Measurements from ENCODE around the gene C10orf67. TPM values are rescaled to one million over a fixed set of nuclear protein-coding genes. Genes with fewer than 3 reads are reported as not detected.

Gene C10orf67
- total and polyA plus RNA-seq, 2 donors = 0.05 to 0.16 TPM

GRCh38 chr10:23338155-23338828 is 6.3 kb downstream of the C10orf67 start:
- WGBS = 84% methylated on average over 11 of the region's 11 CpGs
- no peak for DNase-seq (ENCODE audit: low read depth in 6 of 9, low spot score in 9 of 9)
- H3K4me3 ChIP-seq (ENCODE audit: low read length in 2 of 2) = no peak overlapping the region
- H3K27ac ChIP-seq (ENCODE audit: low read depth in 1 of 2, low read length in 1 of 2) = no peak overlapping the region
- H3K36me3 ChIP-seq (ENCODE audit: control insufficient read depth in 2 of 2, insufficient read depth in 2 of 2, low read length in 1 of 2) = no peaks in the 10 kb centered on the region
- no peaks in the 10 kb centered on the region for H3K4me1 ChIP-seq (ENCODE audit: control insufficient read depth in 2 of 2, insufficient read depth in 2 of 2, low read length in 2 of 2)
- peaks cover 2 to 19% of the 10 kb centered on the region in 2 donors for H3K27me3 ChIP-seq (ENCODE audit: control insufficient read depth in 2 of 2, insufficient read depth in 1 of 2, low read length in 1 of 2)
- no peaks in the 10 kb centered on the region for H3K9me3 ChIP-seq (ENCODE audit: control insufficient read depth in 2 of 2, insufficient read depth in 1 of 2, low read length in 1 of 2)

DNA sequence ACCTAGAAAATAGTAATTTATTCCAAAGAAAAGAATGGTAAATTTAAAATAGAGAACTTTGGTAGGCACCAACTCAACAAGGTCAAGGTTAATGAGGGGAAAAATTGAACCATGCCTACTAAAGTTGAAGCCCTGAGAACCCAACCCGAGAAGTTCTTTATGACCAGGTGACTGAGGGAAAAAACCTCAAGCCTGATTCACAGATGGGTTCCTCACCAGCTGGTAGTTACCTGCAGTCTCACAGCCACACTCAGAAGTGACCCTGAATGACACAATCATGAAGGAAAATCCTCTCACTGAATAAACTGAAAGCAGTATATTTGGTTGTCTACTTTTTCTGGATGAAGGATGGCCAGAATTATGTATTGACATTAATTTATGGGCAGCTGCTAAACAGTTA is 7.0 kb downstream of the C10orf67 start:
- Histone ChIP-seq H3K27ac (ENCODE audit: low read depth in 1 of 2, low read length in 1 of 2) (no peak overlapping the region), H3K4me1 (ENCODE audit: control insufficient read depth in 2 of 2, insufficient read depth in 2 of 2, low read length in 2 of 2) (no peaks in the 10 kb centered on the region), H3K27me3 (ENCODE audit: control insufficient read depth in 2 of 2, insufficient read depth in 1 of 2, low read length in 1 of 2) (peaks cover 0 to 12% of the 10 kb centered on the region in 2 donors), H3K9me3 (ENCODE audit: control insufficient read depth in 2 of 2, insufficient read depth in 1 of 2, low read length in 1 of 2) (no peaks in the 10 kb centered on the region), H3K4me3 (ENCODE audit: low read length in 2 of 2) (no peak overlapping the region), H3K36me3 (ENCODE audit: control insufficient read depth in 2 of 2, insufficient read depth in 2 of 2, low read length in 1 of 2) (no peaks in the 10 kb centered on the region)
- 84% methylated on average over 1 of the region's 1 CpG for WGBS
- DNase-seq (ENCODE audit: low read depth in 6 of 9, low spot score in 9 of 9) = no peak

DNA sequence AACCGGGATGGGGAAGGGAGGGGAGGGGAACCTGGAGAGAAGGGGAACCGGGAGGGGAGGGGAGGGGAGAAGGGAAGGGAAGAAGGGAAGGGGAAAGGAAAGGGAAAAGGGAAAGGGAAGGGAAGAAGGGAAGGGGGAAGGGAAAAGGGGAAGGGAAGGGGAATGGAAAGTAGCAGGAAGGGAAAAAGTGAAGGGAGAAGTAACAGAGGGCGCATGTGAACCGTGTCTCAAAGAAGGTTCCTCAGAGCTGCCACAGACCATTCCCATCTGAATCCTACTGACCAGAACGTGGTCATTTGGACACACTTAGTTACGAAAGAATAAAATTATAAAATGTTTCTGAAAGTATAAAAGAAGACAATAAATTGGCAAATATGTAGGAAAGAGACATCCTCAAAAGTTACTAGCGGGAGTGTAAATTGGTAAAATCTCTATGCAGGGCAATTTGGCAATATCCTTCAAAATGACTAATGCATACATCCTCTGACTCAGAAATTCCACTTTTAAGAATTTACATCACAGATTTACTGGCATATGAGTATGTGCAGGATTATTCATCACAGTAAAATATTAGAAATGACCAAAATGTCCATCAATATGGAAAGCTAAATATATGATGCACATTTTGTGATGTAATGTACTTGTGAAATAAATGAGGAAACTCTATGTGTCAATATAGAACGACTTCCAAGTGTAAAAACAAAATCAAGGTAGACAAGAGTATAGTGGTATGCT is 12.9 kb downstream of the C10orf67 start:
- no peak overlapping the region for H3K4me3 ChIP-seq (ENCODE audit: low read length in 2 of 2)
- no peak overlapping the region for H3K27ac ChIP-seq (ENCODE audit: low read depth in 1 of 2, low read length in 1 of 2)
- H3K9me3 ChIP-seq (ENCODE audit: control insufficient read depth in 2 of 2, insufficient read depth in 1 of 2, low read length in 1 of 2) = peaks cover 0 to 7% of the 10 kb centered on the region in 2 donors
- DNase-seq (ENCODE audit: low read depth in 6 of 9, low spot score in 9 of 9) = no peak
- no peaks in the 10 kb centered on the region for H3K4me1 ChIP-seq (ENCODE audit: control insufficient read depth in 2 of 2, insufficient read depth in 2 of 2, low read length in 2 of 2)
- H3K27me3 ChIP-seq (ENCODE audit: control insufficient read depth in 2 of 2, insufficient read depth in 1 of 2, low read length in 1 of 2) = no peaks in the 10 kb centered on the region
- no peaks in the 10 kb centered on the region for H3K36me3 ChIP-seq (ENCODE audit: control insufficient read depth in 2 of 2, insufficient read depth in 2 of 2, low read length in 1 of 2)
- 87% methylated on average over 8 of the region's 8 CpGs for WGBS

GRCh38 chr10:23330948-23331347 is 13.6 kb downstream of the C10orf67 start:
- H3K27me3 ChIP-seq (ENCODE audit: control insufficient read depth in 2 of 2, insufficient read depth in 1 of 2, low read length in 1 of 2) = no peaks in the 10 kb centered on the region
- no peak for DNase-seq (ENCODE audit: low read depth in 6 of 9, low spot score in 9 of 9)
- H3K4me1 ChIP-seq (ENCODE audit: control insufficient read depth in 2 of 2, insufficient read depth in 2 of 2, low read length in 2 of 2) = no peaks in the 10 kb centered on the region
- H3K36me3 ChIP-seq (ENCODE audit: control insufficient read depth in 2 of 2, insufficient read depth in 2 of 2, low read length in 1 of 2) = no peaks in the 10 kb centered on the region
- peaks cover 0 to 7% of the 10 kb centered on the region in 2 donors for H3K9me3 ChIP-seq (ENCODE audit: control insufficient read depth in 2 of 2, insufficient read depth in 1 of 2, low read length in 1 of 2)
- H3K27ac ChIP-seq (ENCODE audit: low read depth in 1 of 2, low read length in 1 of 2) = no peak overlapping the region
- no peak overlapping the region for H3K4me3 ChIP-seq (ENCODE audit: low read length in 2 of 2)
- 89% methylated on average over 7 of the region's 7 CpGs for WGBS

GRCh38 chr10:23326544-23327307 is 17.9 kb downstream of the C10orf67 start:
- Histone ChIP-seq H3K27ac (ENCODE audit: low read depth in 1 of 2, low read length in 1 of 2) (no peak overlapping the region), H3K9me3 (ENCODE audit: control insufficient read depth in 2 of 2, insufficient read depth in 1 of 2, low read length in 1 of 2) (peaks cover 0 to 7% of the 10 kb centered on the region in 2 donors), H3K4me3 (ENCODE audit: low read length in 2 of 2) (no peak overlapping the region), H3K27me3 (ENCODE audit: control insufficient read depth in 2 of 2, insufficient read depth in 1 of 2, low read length in 1 of 2) (no peaks in the 10 kb centered on the region), H3K4me1 (ENCODE audit: control insufficient read depth in 2 of 2, insufficient read depth in 2 of 2, low read length in 2 of 2) (no peaks in the 10 kb centered on the region), H3K36me3 (ENCODE audit: control insufficient read depth in 2 of 2, insufficient read depth in 2 of 2, low read length in 1 of 2) (no peaks in the 10 kb centered on the region)
- WGBS = 95% methylated on average over 5 of the region's 5 CpGs
- DNase-seq (ENCODE audit: low read depth in 6 of 9, low spot score in 9 of 9) = no peak

GRCh38 chr10:23325132-23325531 is 19.5 kb downstream of the C10orf67 start:
- Histone ChIP-seq H3K4me1 (ENCODE audit: control insufficient read depth in 2 of 2, insufficient read depth in 2 of 2, low read length in 2 of 2) (no peaks in the 10 kb centered on the region), H3K4me3 (ENCODE audit: low read length in 2 of 2) (no peak overlapping the region), H3K9me3 (ENCODE audit: control insufficient read depth in 2 of 2, insufficient read depth in 1 of 2, low read length in 1 of 2) (peaks cover 0 to 2% of the 10 kb centered on the region in 2 donors), H3K27ac (ENCODE audit: low read depth in 1 of 2, low read length in 1 of 2) (no peak overlapping the region), H3K36me3 (ENCODE audit: control insufficient read depth in 2 of 2, insufficient read depth in 2 of 2, low read length in 1 of 2) (no peaks in the 10 kb centered on the region), H3K27me3 (ENCODE audit: control insufficient read depth in 2 of 2, insufficient read depth in 1 of 2, low read length in 1 of 2) (no peaks in the 10 kb centered on the region)
- WGBS = 98% methylated on average over 1 of the region's 1 CpG
- DNase-seq (ENCODE audit: low read depth in 6 of 9, low spot score in 9 of 9) = no peak

DNA sequence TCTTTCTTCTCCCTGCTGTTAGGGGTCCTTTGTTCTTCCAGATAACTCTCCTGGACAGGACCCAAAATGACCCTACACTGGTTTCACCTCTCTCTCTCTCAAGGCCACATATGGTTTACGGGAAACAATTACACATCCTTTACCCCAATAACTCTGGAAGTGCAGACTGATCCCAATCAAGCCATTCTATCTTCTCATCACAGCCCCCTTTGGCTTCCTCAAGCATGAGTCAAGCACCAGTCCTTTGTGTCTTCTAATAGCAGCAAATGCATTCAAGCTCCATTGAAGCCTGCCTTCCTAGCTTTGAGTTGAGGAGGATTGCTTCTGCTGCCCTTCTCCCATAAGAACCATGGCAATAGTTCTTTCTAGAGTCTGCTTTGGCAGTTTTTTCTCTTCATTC is 20.2 kb downstream of the C10orf67 start:
- Histone ChIP-seq H3K4me3 (ENCODE audit: low read length in 2 of 2) (no peak overlapping the region), H3K27me3 (ENCODE audit: control insufficient read depth in 2 of 2, insufficient read depth in 1 of 2, low read length in 1 of 2) (no peaks in the 10 kb centered on the region), H3K4me1 (ENCODE audit: control insufficient read depth in 2 of 2, insufficient read depth in 2 of 2, low read length in 2 of 2) (no peaks in the 10 kb centered on the region), H3K36me3 (ENCODE audit: control insufficient read depth in 2 of 2, insufficient read depth in 2 of 2, low read length in 1 of 2) (no peaks in the 10 kb centered on the region), H3K9me3 (ENCODE audit: control insufficient read depth in 2 of 2, insufficient read depth in 1 of 2, low read length in 1 of 2) (no peaks in the 10 kb centered on the region), H3K27ac (ENCODE audit: low read depth in 1 of 2, low read length in 1 of 2) (no peak overlapping the region)
- WGBS = 98% methylated on average over 1 of the region's 1 CpG
- no peak for DNase-seq (ENCODE audit: low read depth in 6 of 9, low spot score in 9 of 9)

GRCh38 chr10:23322082-23322481 is 22.5 kb downstream of the C10orf67 start:
- Histone ChIP-seq H3K4me1 (ENCODE audit: control insufficient read depth in 2 of 2, insufficient read depth in 2 of 2, low read length in 2 of 2) (no peaks in the 10 kb centered on the region), H3K36me3 (ENCODE audit: control insufficient read depth in 2 of 2, insufficient read depth in 2 of 2, low read length in 1 of 2) (no peaks in the 10 kb centered on the region), H3K4me3 (ENCODE audit: low read length in 2 of 2) (no peak overlapping the region), H3K9me3 (ENCODE audit: control insufficient read depth in 2 of 2, insufficient read depth in 1 of 2, low read length in 1 of 2) (peaks cover 0 to 3% of the 10 kb centered on the region in 2 donors), H3K27ac (ENCODE audit: low read depth in 1 of 2, low read length in 1 of 2) (no peak overlapping the region), H3K27me3 (ENCODE audit: control insufficient read depth in 2 of 2, insufficient read depth in 1 of 2, low read length in 1 of 2) (no peaks in the 10 kb centered on the region)
- DNase-seq (ENCODE audit: low read depth in 6 of 9, low spot score in 9 of 9) = no peak
- 98% methylated on average over 1 of the region's 1 CpG for WGBS

GRCh38 chr10:23319835-23320234 is 24.8 kb downstream of the C10orf67 start:
- H3K9me3 ChIP-seq (ENCODE audit: control insufficient read depth in 2 of 2, insufficient read depth in 1 of 2, low read length in 1 of 2) = peaks cover 0 to 16% of the 10 kb centered on the region in 2 donors
- H3K36me3 ChIP-seq (ENCODE audit: control insufficient read depth in 2 of 2, insufficient read depth in 2 of 2, low read length in 1 of 2) = no peaks in the 10 kb centered on the region
- DNase-seq (ENCODE audit: low read depth in 6 of 9, low spot score in 9 of 9) = no peak
- no peaks in the 10 kb centered on the region for H3K4me1 ChIP-seq (ENCODE audit: control insufficient read depth in 2 of 2, insufficient read depth in 2 of 2, low read length in 2 of 2)
- 94% methylated on average over 4 of the region's 4 CpGs for WGBS
- no peak overlapping the region for H3K4me3 ChIP-seq (ENCODE audit: low read length in 2 of 2)
- no peaks in the 10 kb centered on the region for H3K27me3 ChIP-seq (ENCODE audit: control insufficient read depth in 2 of 2, insufficient read depth in 1 of 2, low read length in 1 of 2)
- no peak overlapping the region for H3K27ac ChIP-seq (ENCODE audit: low read depth in 1 of 2, low read length in 1 of 2)
